Brain microvascular endothelial cell (primary cell): ENCODE data around the gene CEP85.

Experiments
- DNase-seq: peaks from one replicate; pipeline ENCODE4 v3.0.0-alpha.2; 2020
- H3K27ac ChIP-seq: fragments of 250-450 bp; sonication (Bioruptor Pico); 2 replicates; pipeline ENCODE4 v1.5.1; 2020; ENCODE audit warnings: mild to moderate bottlenecking, moderate library complexity
- H3K27me3 ChIP-seq: fragments of 250-450 bp; sonication (Bioruptor Pico); replicated peaks from 2 replicates; pipeline ENCODE4 v1.5.1; 2020; ENCODE audit warnings: mild to moderate bottlenecking
- H3K36me3 ChIP-seq: fragments of 250-450 bp; sonication (Bioruptor Pico); replicated peaks from 2 replicates; pipeline ENCODE4 v1.5.1; 2020; ENCODE audit warnings: mild to moderate bottlenecking
- H3K4me3 ChIP-seq: 2 replicates; pipeline ENCODE4 v1.5.1; 2011; ENCODE audit warnings: low read depth, mild to moderate bottlenecking, control low read depth, low read length, moderate library complexity
- CTCF ChIP-seq: IDR thresholded peaks from 2 replicates; pipeline ENCODE4 v1.5.1; 2011; ENCODE audit warnings: low read depth, mild to moderate bottlenecking, moderate library complexity, low read length, control low read depth, inconsistent platforms; ENCODE audit errors: missing control alignments
- in situ Hi-C: cut with HindIII; loops from 2 replicates; pipeline ENCODE4 v1.10.0; 2017; ENCODE audit warnings: low sequenced_read_pairs, low pct_ligation_motif_present

The CEP85 gene

GRCh38 chr1:26317146-26317545 is 83.1 kb downstream of the CEP85 start:
- Histone ChIP-seq H3K4me3 (no peak overlapping the region), H3K36me3 (no peaks in the 10 kb centered on the region), H3K27ac (no peak overlapping the region), H3K27me3 (no peaks in the 10 kb centered on the region)
- in situ Hi-C loops: no loop called here
- DNase-seq: no peak
- TF ChIP-seq CTCF: no peak

GRCh38 chr1:26317612-26318337 is 83.8 kb downstream of the CEP85 start, which contains the start of gene CD52:
TSS of gene CD52 (plus strand) at chr1:26317958. CDS start at chr1:26318018, 60 bp downstream.
- H3K27ac ChIP-seq: no peak within 1 kb of the TSS
- H3K27me3 ChIP-seq: no peaks in the 10 kb centered on the region
- no peak for TF ChIP-seq CTCF
- DNase-seq: no peak
- H3K36me3 ChIP-seq: no peaks in the 10 kb centered on the region
- no peak within 1 kb of the TSS for H3K4me3 ChIP-seq
- in situ Hi-C loops: no loop called here

GRCh38 chr1:26318338-26319064 is 84.5 kb downstream of the CEP85 start:
- DNase-seq: no peak
- in situ Hi-C loops: no loop called here
- TF ChIP-seq CTCF: no peak
- no peaks in the 10 kb centered on the region for H3K36me3 ChIP-seq
- no peak overlapping the region for H3K27ac ChIP-seq
- H3K27me3 ChIP-seq: no peaks in the 10 kb centered on the region
- no peak overlapping the region for H3K4me3 ChIP-seq

- no peak for DNase-seq
- no peak overlapping the region for H3K27ac ChIP-seq
- H3K4me3 ChIP-seq: no peak overlapping the region
- in situ Hi-C loops: no loop called here
- no peaks in the 10 kb centered on the region for H3K36me3 ChIP-seq
- no peaks in the 10 kb centered on the region for H3K27me3 ChIP-seq
- no peak for TF ChIP-seq CTCF
These were observed 86.9 kb downstream of the CEP85 start for GRCh38 chr1:26320896-26321295.

GRCh38 chr1:26321315-26322041 is 87.5 kb downstream of the CEP85 start:
- H3K27ac ChIP-seq: no peak overlapping the region
- no peaks in the 10 kb centered on the region for H3K27me3 ChIP-seq
- peak overlapping the region; percentile 9 for H3K4me3 ChIP-seq
- H3K36me3 ChIP-seq: no peaks in the 10 kb centered on the region
- peak; percentile 75 for DNase-seq
- peak; percentile 94 for TF ChIP-seq CTCF
- in situ Hi-C loops: no loop called here
